GM23338 (cell line): ENCODE measurements around the gene IRF5.

Experiments
- CTCF ChIP-seq, 2 experiments: fragments of 200-600 bp in 1 of 2; sonication (generic) in 1 of 2; conservative IDR thresholded peaks; 2 replicates each; pipeline versions ENCODE4 v1.5.1 to v1.6.1; 2016 to 2017; ENCODE audit warnings: antibody characterized with exemption in 2 of 2, low read depth in 2 of 2, mild to moderate bottlenecking in 2 of 2, moderate library complexity in 1 of 2
- EZH2 ChIP-seq: fragments of 200-600 bp; sonication (generic); IDR thresholded peaks from one replicate; pipeline ENCODE4 v1.8.0; 2017; ENCODE audit warnings: antibody characterized with exemption, mild to moderate bottlenecking, low read depth; ENCODE audit not compliant: unreplicated experiment
- EZH2phosphoT487 ChIP-seq: fragments of 200-600 bp; sonication (generic); IDR thresholded peaks from one replicate; pipeline ENCODE4 v1.8.1; 2018; ENCODE audit warnings: antibody characterized with exemption; ENCODE audit not compliant: unreplicated experiment
- JUNB ChIP-seq: IDR thresholded peaks from one replicate; pipeline ENCODE4 v1.6.1; 2016; ENCODE audit warnings: antibody characterized with exemption; ENCODE audit not compliant: unreplicated experiment
- POLR2AphosphoS5 ChIP-seq: IDR thresholded peaks from 2 replicates; pipeline ENCODE4 v1.6.1; 2016; ENCODE audit warnings: antibody characterized with exemption, low read depth
- ZNF331 ChIP-seq: fragments of 250-450 bp; sonication (Bioruptor Pico); IDR thresholded peaks from 2 replicates; pipeline ENCODE4 v1.5.0; 2020; ENCODE audit warnings: low read depth, mild to moderate bottlenecking, moderate library complexity
- TF ChIP-seq, protein P1 (sequence below): IDR thresholded peaks from one replicate; pipeline ENCODE4 v1.6.1; 2018; ENCODE audit warnings: antibody characterized with exemption; ENCODE audit not compliant: unreplicated experiment

GRCh38 chr7:128935342-128935730, 2.4 kb upstream of the IRF5 start:
- TF ChIP-seq JUNB: no peak
- no peak for TF ChIP-seq CTCF (conservative IDR thresholded peaks at IDR 0.05; ENCODE audit: low read depth in 2 of 2)
- no peak for TF ChIP-seq ZNF331
- TF ChIP-seq EZH2: no peak
- TF ChIP-seq POLR2AphosphoS5: no peak
- TF ChIP-seq, protein P1, sequence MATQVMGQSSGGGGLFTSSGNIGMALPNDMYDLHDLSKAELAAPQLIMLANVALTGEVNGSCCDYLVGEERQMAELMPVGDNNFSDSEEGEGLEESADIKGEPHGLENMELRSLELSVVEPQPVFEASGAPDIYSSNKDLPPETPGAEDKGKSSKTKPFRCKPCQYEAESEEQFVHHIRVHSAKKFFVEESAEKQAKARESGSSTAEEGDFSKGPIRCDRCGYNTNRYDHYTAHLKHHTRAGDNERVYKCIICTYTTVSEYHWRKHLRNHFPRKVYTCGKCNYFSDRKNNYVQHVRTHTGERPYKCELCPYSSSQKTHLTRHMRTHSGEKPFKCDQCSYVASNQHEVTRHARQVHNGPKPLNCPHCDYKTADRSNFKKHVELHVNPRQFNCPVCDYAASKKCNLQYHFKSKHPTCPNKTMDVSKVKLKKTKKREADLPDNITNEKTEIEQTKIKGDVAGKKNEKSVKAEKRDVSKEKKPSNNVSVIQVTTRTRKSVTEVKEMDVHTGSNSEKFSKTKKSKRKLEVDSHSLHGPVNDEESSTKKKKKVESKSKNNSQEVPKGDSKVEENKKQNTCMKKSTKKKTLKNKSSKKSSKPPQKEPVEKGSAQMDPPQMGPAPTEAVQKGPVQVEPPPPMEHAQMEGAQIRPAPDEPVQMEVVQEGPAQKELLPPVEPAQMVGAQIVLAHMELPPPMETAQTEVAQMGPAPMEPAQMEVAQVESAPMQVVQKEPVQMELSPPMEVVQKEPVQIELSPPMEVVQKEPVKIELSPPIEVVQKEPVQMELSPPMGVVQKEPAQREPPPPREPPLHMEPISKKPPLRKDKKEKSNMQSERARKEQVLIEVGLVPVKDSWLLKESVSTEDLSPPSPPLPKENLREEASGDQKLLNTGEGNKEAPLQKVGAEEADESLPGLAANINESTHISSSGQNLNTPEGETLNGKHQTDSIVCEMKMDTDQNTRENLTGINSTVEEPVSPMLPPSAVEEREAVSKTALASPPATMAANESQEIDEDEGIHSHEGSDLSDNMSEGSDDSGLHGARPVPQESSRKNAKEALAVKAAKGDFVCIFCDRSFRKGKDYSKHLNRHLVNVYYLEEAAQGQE: no peak
- no peak for TF ChIP-seq EZH2phosphoT487
